Mammary epithelial cell (primary cell): ENCODE data around the gene CYP4F12.

Source experiments
- CTCF ChIP-seq, 2 donors: IDR thresholded peaks in 1 of 2; conservative IDR thresholded peaks in 1 of 2; 2 replicates each; pipeline ENCODE4 v1.5.1; 2011 to 2012; ENCODE audit warnings: inconsistent platforms in 2 of 2, low read length in 2 of 2, mild to moderate bottlenecking in 2 of 2, control low read depth in 1 of 2, low read depth in 1 of 2; ENCODE audit not compliant: insufficient read depth in 1 of 2; ENCODE audit errors: extremely low read depth in 1 of 2
- EZH2 ChIP-seq: IDR thresholded peaks from 2 replicates; pipeline ENCODE4 v1.6.1; 2012; ENCODE audit warnings: low read length, inconsistent platforms, borderline replicate concordance

- TF ChIP-seq CTCF (conservative IDR thresholded peaks at IDR 0.05 in 1 of 2, IDR thresholded peaks at IDR 0.05 in 1 of 2; ENCODE audit: extremely low read depth in 1 of 2, insufficient read depth in 1 of 2, low read depth in 1 of 2, low read length in 2 of 2) = no peak
- no peak for TF ChIP-seq EZH2
These were observed 29.6 kb downstream of the CYP4F12 start for GRCh38 chr19:15702534-15702930.
